OCI-LY1 (cell line): Measurements from ENCODE around the gene RER1.

Experiments
- H2AFZ ChIP-seq: fragments of 200-600 bp; sonication (generic), shearing (Covaris generic); 2 replicates; pipeline ENCODE4 v1.6.0; 2014; ENCODE audit warnings: antibody characterized with exemption, mild to moderate bottlenecking, low read length
- H3F3A ChIP-seq: fragments of 200-600 bp; sonication (generic), shearing (Covaris generic); 2 replicates; pipeline ENCODE4 v1.6.0; 2014; ENCODE audit warnings: mild to moderate bottlenecking, antibody characterized with exemption, low read length, moderate library complexity; ENCODE audit not compliant: insufficient read depth
- H3K27ac ChIP-seq: fragments of 200-600 bp; sonication (generic); 2 replicates; pipeline ENCODE4 v1.5.1; 2014; ENCODE audit warnings: low read length, mixed run types, mild to moderate bottlenecking, low read depth; ENCODE audit not compliant: poor library complexity, severe bottlenecking
- H3K27me3 ChIP-seq: fragments of 200-600 bp; sonication (generic); 2 replicates; pipeline ENCODE4 v1.6.0; 2014; ENCODE audit warnings: antibody characterized with exemption, mild to moderate bottlenecking, low read length, moderate library complexity; ENCODE audit not compliant: insufficient read depth
- H3K36me3 ChIP-seq: fragments of 200-600 bp; sonication (generic); 2 replicates; pipeline ENCODE4 v1.6.1; 2014; ENCODE audit warnings: mild to moderate bottlenecking, antibody characterized with exemption, low read length, moderate library complexity, mixed read lengths; ENCODE audit not compliant: insufficient read depth
- H3K4me1 ChIP-seq: fragments of 200-600 bp; sonication (generic); 2 replicates; pipeline ENCODE4 v1.5.1; 2014; ENCODE audit warnings: mild to moderate bottlenecking, low read length, moderate library complexity; ENCODE audit not compliant: insufficient read depth, severe bottlenecking
- H3K4me2 ChIP-seq: fragments of 200-600 bp; sonication (generic), shearing (Covaris generic); 2 replicates; pipeline ENCODE4 v1.6.1; 2014; ENCODE audit warnings: low read length
- H3K4me3 ChIP-seq: fragments of 200-600 bp; sonication (generic); 2 replicates; pipeline ENCODE4 v1.5.1; 2014; ENCODE audit warnings: low read length, low read depth, mild to moderate bottlenecking, mixed read lengths; ENCODE audit not compliant: poor library complexity, severe bottlenecking
- H3K79me2 ChIP-seq: fragments of 200-600 bp; shearing (Covaris generic); 2 replicates; pipeline ENCODE4 v1.6.1; 2016; ENCODE audit warnings: mixed run types, low read length, mixed read lengths; ENCODE audit not compliant: insufficient read depth
- H3K9ac ChIP-seq: fragments of 200-600 bp; sonication (generic), shearing (Covaris generic); 2 replicates; pipeline ENCODE4 v1.6.1; 2014; ENCODE audit warnings: mild to moderate bottlenecking, low read length, mixed read lengths
- H3K9me2 ChIP-seq: fragments of 200-600 bp; sonication (generic), shearing (Covaris generic); 2 replicates; pipeline ENCODE4 v1.6.1; 2014; ENCODE audit warnings: low read depth, mild to moderate bottlenecking, low read length, mixed read lengths
- H3K9me3 ChIP-seq: fragments of 200-600 bp; shearing (Covaris generic); 2 replicates; pipeline ENCODE4 v1.6.1; 2014; ENCODE audit warnings: low read length, mixed read lengths
- H4K20me1 ChIP-seq: fragments of 200-600 bp; sonication (generic), shearing (Covaris generic); 2 replicates; pipeline ENCODE4 v1.6.0; 2016; ENCODE audit warnings: mild to moderate bottlenecking, low read length; ENCODE audit not compliant: insufficient read depth
- EZH2 ChIP-seq: fragments of 200-600 bp; sonication (generic), shearing (Covaris generic); IDR thresholded peaks from 2 replicates; pipeline ENCODE4 v1.8.0; 2017; ENCODE audit warnings: borderline replicate concordance, mixed run types, mild to moderate bottlenecking, antibody characterized with exemption, low read length, moderate library complexity, mixed read lengths
- TF ChIP-seq, protein P1 (sequence below): fragments of 200-600 bp; sonication (generic), shearing (Covaris generic); IDR thresholded peaks from 2 replicates; pipeline ENCODE4 v1.5.1; 2017; ENCODE audit warnings: mild to moderate bottlenecking, antibody characterized with exemption, low read length, moderate library complexity, mixed read lengths

The RER1 gene

GRCh38 chr1:2358072-2358471 is 33.6 kb upstream of the RER1 start:
- Histone ChIP-seq H3F3A (no peaks in the 10 kb centered on the region), H4K20me1 (no peaks in the 10 kb centered on the region), H3K4me2 (no peak overlapping the region), H3K4me3 (no peak overlapping the region), H3K9me2 (no peaks in the 10 kb centered on the region), H3K27ac (no peak overlapping the region), H3K27me3 (peaks cover 3% of the 10 kb centered on the region), H3K4me1 (no peaks in the 10 kb centered on the region), H3K79me2 (no peaks in the 10 kb centered on the region), H3K36me3 (no peaks in the 10 kb centered on the region), H3K9ac (no peak overlapping the region), H2AFZ (no peak overlapping the region), H3K9me3 (no peaks in the 10 kb centered on the region)
- no peak for TF ChIP-seq EZH2
- TF ChIP-seq, protein P1, sequence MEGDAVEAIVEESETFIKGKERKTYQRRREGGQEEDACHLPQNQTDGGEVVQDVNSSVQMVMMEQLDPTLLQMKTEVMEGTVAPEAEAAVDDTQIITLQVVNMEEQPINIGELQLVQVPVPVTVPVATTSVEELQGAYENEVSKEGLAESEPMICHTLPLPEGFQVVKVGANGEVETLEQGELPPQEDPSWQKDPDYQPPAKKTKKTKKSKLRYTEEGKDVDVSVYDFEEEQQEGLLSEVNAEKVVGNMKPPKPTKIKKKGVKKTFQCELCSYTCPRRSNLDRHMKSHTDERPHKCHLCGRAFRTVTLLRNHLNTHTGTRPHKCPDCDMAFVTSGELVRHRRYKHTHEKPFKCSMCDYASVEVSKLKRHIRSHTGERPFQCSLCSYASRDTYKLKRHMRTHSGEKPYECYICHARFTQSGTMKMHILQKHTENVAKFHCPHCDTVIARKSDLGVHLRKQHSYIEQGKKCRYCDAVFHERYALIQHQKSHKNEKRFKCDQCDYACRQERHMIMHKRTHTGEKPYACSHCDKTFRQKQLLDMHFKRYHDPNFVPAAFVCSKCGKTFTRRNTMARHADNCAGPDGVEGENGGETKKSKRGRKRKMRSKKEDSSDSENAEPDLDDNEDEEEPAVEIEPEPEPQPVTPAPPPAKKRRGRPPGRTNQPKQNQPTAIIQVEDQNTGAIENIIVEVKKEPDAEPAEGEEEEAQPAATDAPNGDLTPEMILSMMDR: no peak

GRCh38 chr1:2358651-2359640 is 32.7 kb upstream of the RER1 start:
- Histone ChIP-seq H3K27ac (no peak overlapping the region), H3K4me2 (no peak overlapping the region), H3K79me2 (no peaks in the 10 kb centered on the region), H3F3A (no peaks in the 10 kb centered on the region), H3K27me3 (no peaks in the 10 kb centered on the region; the same call in 1 of the 2 replicates), H3K9ac (no peak overlapping the region), H4K20me1 (no peaks in the 10 kb centered on the region), H2AFZ (no peak overlapping the region), H3K9me2 (no peaks in the 10 kb centered on the region), H3K36me3 (no peaks in the 10 kb centered on the region; the same call in 1 of the 2 replicates), H3K4me1 (no peaks in the 10 kb centered on the region), H3K9me3 (0 out of 2 replicates have a peak, but pooled peaks cover 1% of the 10 kb centered on the region), H3K4me3 (no peak overlapping the region)
- no peak for TF ChIP-seq EZH2
- TF ChIP-seq, protein P1: no peak

DNA sequence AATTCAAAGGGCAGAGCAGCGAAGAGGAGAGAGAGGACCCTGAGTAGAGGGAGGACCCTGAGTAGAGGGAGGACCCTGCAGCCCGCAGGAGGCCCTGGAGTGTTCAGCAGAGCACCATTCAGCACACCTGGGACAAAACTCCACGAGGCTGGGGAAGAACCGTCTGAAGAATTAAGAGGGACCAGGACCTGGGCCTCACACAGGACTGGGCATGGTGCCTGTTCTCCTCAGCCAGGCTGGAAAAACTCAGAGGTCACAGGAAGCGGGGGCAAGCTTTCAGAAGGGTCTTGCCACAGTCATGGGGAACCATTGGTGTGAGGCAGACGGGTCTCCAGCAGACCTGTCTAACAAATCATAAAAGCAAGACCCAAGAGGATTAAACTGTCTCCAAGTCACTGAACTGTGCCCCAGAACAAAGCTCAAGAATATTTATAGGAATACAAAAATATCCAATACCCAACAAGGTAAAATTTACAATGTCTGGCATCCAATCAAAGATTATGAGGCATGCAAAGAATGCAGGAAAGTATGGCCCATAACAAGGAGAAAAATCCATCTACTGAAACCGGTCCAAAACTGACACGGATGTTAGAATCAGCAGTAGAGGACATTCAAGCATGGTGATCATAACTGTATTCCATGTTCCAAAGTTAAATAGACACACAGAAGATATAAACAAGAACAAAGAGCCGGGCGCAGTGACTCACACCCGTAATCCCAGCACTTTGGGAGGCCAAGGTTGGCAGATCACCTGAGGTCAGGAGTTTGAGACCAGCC is 30.9 kb upstream of the RER1 start:
- Histone ChIP-seq H3K79me2 (no peaks in the 10 kb centered on the region), H3K27ac (no peak overlapping the region), H3F3A (no peaks in the 10 kb centered on the region), H3K4me2 (no peak overlapping the region), H3K27me3 (no peaks in the 10 kb centered on the region; the same call in 1 of the 2 replicates), H2AFZ (no peak overlapping the region), H3K9me2 (no peaks in the 10 kb centered on the region), H3K36me3 (no peaks in the 10 kb centered on the region; the same call in 1 of the 2 replicates), H4K20me1 (no peaks in the 10 kb centered on the region), H3K4me1 (no peaks in the 10 kb centered on the region), H3K9me3 (0 out of 2 replicates have a peak, but pooled peaks cover 2% of the 10 kb centered on the region), H3K9ac (no peak overlapping the region), H3K4me3 (no peak overlapping the region)
- TF ChIP-seq, protein P1: no peak
- TF ChIP-seq EZH2: no peak
